Caki2 (cell line): ENCODE data around the gene TOMM7. TPM values are rescaled to one million over a fixed set of nuclear protein-coding genes. Genes with fewer than 3 reads are reported as not detected.
"Not testable (repeated sequence)": the region's sequence is repeated elsewhere in the genome, so short reads cannot be mapped to it uniquely, and the experiment has no call there.

Experiments used
- DNase-seq: peaks from one replicate; pipeline ENCODE4 v3.0.0-alpha.2; 2015; ENCODE audit warnings: low read depth
- in situ Hi-C: cut with HindIII; loops from 2 replicates; pipeline ENCODE4 v1.10.0; 2016; ENCODE audit warnings: low sequenced_read_pairs, low pct_unique_long_range_greater_than_20kb, mixed read lengths
- total RNA-seq: library from RNA; depleted of rRNA; stranded (reverse); fragments of >200 nt; shearing (Covaris generic); gene quantifications from 2 replicates; pipeline ENCODE4 v1.2.3, GENCODE V29; 2014; ENCODE audit warnings: low replicate concordance

The TOMM7 gene
- total RNA-seq, 1 experiment from 2014 or later, result 160 TPM

GRCh38 chr7:22801912-22802311 lies 20.7 kb downstream of the TOMM7 start:
- in situ Hi-C loops, result no loop called here

GRCh38 chr7:22799633-22800032 lies 23.0 kb downstream of the TOMM7 start:
- DNase-seq, result no peak
- in situ Hi-C loops, result no loop called here

More at GRCh38 chr7:22801912-22802311, 20.7 kb downstream of the TOMM7 start:
- DNase-seq, result no peak

- DNase-seq, result no peak
- in situ Hi-C loops, result no loop called here
These were observed 28.8 kb downstream of the TOMM7 start for GRCh38 chr7:22793593-22794462.

- DNase-seq, result no peak
These were observed 31.2 kb downstream of the TOMM7 start for GRCh38 chr7:22791204-22792158.

GRCh38 chr7:22790640-22791039 lies 32.0 kb downstream of the TOMM7 start:
- DNase-seq, in situ Hi-C loops: not testable (repeated sequence)

More at GRCh38 chr7:22791204-22792158, 31.2 kb downstream of the TOMM7 start:
- in situ Hi-C loops, result no loop called here

- in situ Hi-C loops, result no loop called here
- no peak for DNase-seq
These were observed 34.7 kb downstream of the TOMM7 start for GRCh38 chr7:22787951-22788350.

- in situ Hi-C loops, result no loop called here
These were observed 36.2 kb downstream of the TOMM7 start for GRCh38 chr7:22786290-22786932.

GRCh38 chr7:22784346-22784745 lies 38.3 kb downstream of the TOMM7 start:
- DNase-seq, result no peak
- in situ Hi-C loops, result no loop called here

More at GRCh38 chr7:22786290-22786932, 36.2 kb downstream of the TOMM7 start:
- peak; percentile 3 for DNase-seq

- in situ Hi-C loops, result no loop called here
- no peak for DNase-seq
These were observed 39.2 kb downstream of the TOMM7 start for GRCh38 chr7:22783421-22783820.

GRCh38 chr7:22782616-22783232 lies 39.9 kb downstream of the TOMM7 start:
- DNase-seq, result peak; percentile 19
- in situ Hi-C loops, result no loop called here

GRCh38 chr7:22781230-22781711 lies 41.4 kb downstream of the TOMM7 start:
- no peak for DNase-seq
- in situ Hi-C loops, result no loop called here

- DNase-seq, in situ Hi-C loops: not testable (repeated sequence)
These were observed 42.8 kb downstream of the TOMM7 start for GRCh38 chr7:22779730-22780323.

GRCh38 chr7:22776964-22777363 lies 45.7 kb downstream of the TOMM7 start:
- no peak for DNase-seq
- in situ Hi-C loops, result no loop called here

GRCh38 chr7:22772885-22773284 lies 49.8 kb downstream of the TOMM7 start:
- in situ Hi-C loops, result no loop called here
- no peak for DNase-seq

GRCh38 chr7:22771872-22772228 lies 50.8 kb downstream of the TOMM7 start:
- in situ Hi-C loops, result no loop called here
- no peak for DNase-seq

- in situ Hi-C loops, result no loop called here
- no peak for DNase-seq
These were observed 51.3 kb downstream of the TOMM7 start for GRCh38 chr7:22771194-22771871.

GRCh38 chr7:22765609-22766008 lies 57.0 kb downstream of the TOMM7 start:
- no peak for DNase-seq
- in situ Hi-C loops, result no loop called here
